Spleen (tissue), 11 donors: ENCODE measurements around the gene ZNF655. TPM values are rescaled to one million over a fixed set of nuclear protein-coding genes. Genes with fewer than 3 reads are reported as not detected.

Experiments used
- DNase-seq: peaks from one replicate; pipeline ENCODE4 v3.0.0-alpha.2; 2020
- H3K27ac ChIP-seq, 8 donors: fragments of 200-600 bp; sonication (generic) in 7 of 8; 1 replicate in 4 of 8; 2 replicates in 4 of 8; pipeline versions ENCODE4 v1.5.0 to v1.8.0; 2016 to 2021; ENCODE audit warnings: inconsistent platforms in 4 of 8, mild to moderate bottlenecking in 4 of 8, moderate library complexity in 1 of 8
- H3K27me3 ChIP-seq, 7 donors: fragments of 200-600 bp; sonication (generic) in 6 of 7; replicated peaks in 1 of 7; 1 replicate in 4 of 7; 2 replicates in 3 of 7; pipeline versions ENCODE4 v1.5.0 to v1.8.0; 2016 to 2021; ENCODE audit warnings: inconsistent platforms in 3 of 7, mild to moderate bottlenecking in 1 of 7
- H3K36me3 ChIP-seq, 6 donors: fragments of 200-600 bp; sonication (generic) in 5 of 6; 1 replicate in 4 of 6; 2 replicates in 2 of 6; pipeline versions ENCODE4 v1.5.0 to v1.8.0; 2016 to 2021; ENCODE audit warnings: inconsistent platforms in 2 of 6
- H3K4me1 ChIP-seq, 6 donors: fragments of 200-600 bp; sonication (generic) in 5 of 6; 1 replicate in 3 of 6; 2 replicates in 3 of 6; pipeline versions ENCODE4 v1.5.0 to v1.8.0; 2016 to 2021; ENCODE audit warnings: inconsistent platforms in 3 of 6
- H3K4me3 ChIP-seq, 8 donors: fragments of 200-600 bp; sonication (generic) in 7 of 8; 1 replicate in 4 of 8; 2 replicates in 4 of 8; pipeline versions ENCODE4 v1.5.0 to v1.8.0; 2016 to 2021; ENCODE audit warnings: inconsistent platforms in 4 of 8, mild to moderate bottlenecking in 4 of 8, moderate library complexity in 2 of 8
- H3K9me3 ChIP-seq, 8 donors: fragments of 200-600 bp; sonication (generic) in 7 of 8; 1 replicate in 4 of 8; 2 replicates in 4 of 8; pipeline versions ENCODE4 v1.5.0 to v1.8.0; 2016 to 2021; ENCODE audit warnings: inconsistent platforms in 4 of 8
- POLR2A ChIP-seq, 3 donors: fragments of 450-650 bp; IDR thresholded peaks; one replicate each; pipeline ENCODE4 v1.5.1; 2017; ENCODE audit warnings: antibody characterized with exemption in 3 of 3, mild to moderate bottlenecking in 1 of 3
- POLR2AphosphoS5 ChIP-seq, 3 donors: sonication (generic); formaldehyde crosslinking; IDR thresholded peaks; one replicate each; pipeline ENCODE4 v1.5.1; 2017; ENCODE audit warnings: antibody characterized with exemption in 3 of 3
- WGBS, 5 donors: extraction: QIAGEN DNeasy Blood & Tissue Kit in 3 of 5; methylation state at CpG; one replicate each; pipeline versions ENCODE4 v1.1.5 to v1.1.7; 2013 to 2018; 5-methylcytosine and 5-hydroxymethylcytosine counted together
- intact Hi-C: fragments of 100-400 bp; cut with DNase I; formaldehyde crosslinking; loops from one replicate; pipeline ENCODE4 v1.15.0; 2023; ENCODE audit warnings: low total_unique reads
- polyA plus RNA-seq, 3 donors: library from polyadenylated mRNA; stranded (reverse); fragments of 200-250 nt; gene quantifications; one replicate each; pipeline ENCODE4 v1.2.1, GENCODE V29; 2013
- total RNA-seq, 7 donors: library from RNA; depleted of rRNA in 3 of 7; stranded (reverse); fragments of >200 nt in 3 of 7; fragmentation: NEBNext Ultra II Directional in 4 of 7; extraction: Animal tissue kit (Norgen Biotek cat#: 25700) in 4 of 7; gene quantifications; one replicate each; pipeline versions ENCODE4 v1.1.0 to v1.2.1, GENCODE V29; 2016 to 2021
- TF ChIP-seq, protein P1 (sequence below), 11 experiments: fragments of 200-600 bp in 7 of 11; fragments of 450-650 bp in 4 of 11; sonication (generic) in 4 of 11; IDR thresholded peaks in 8 of 11; conservative IDR thresholded peaks in 3 of 11; 1 replicate in 7 of 11; 2 replicates in 4 of 11; pipeline versions ENCODE4 v1.4.0 to v1.8.0; 2016 to 2021; ENCODE audit warnings: antibody characterized with exemption in 11 of 11, inconsistent platforms in 4 of 11, mild to moderate bottlenecking in 1 of 11
- donor health status: healthy with polysubstance abuse.
- donor health status: DM: no; HTN: no; CAD: no; lungs with moderate emphysema.
- donor health status: DM: no; HTN: no; CAD: no.
- donor health status: Bipolar disorder and iron deficiency.
- donor health status: healthy.
- donor health status: DM: no; HTN: no; CAD: no.
- donor health status: DM: yes; HTN: yes; CAD: no.

ZNF655 gene
- total and polyA plus RNA-seq, 10 donors: 34.5 to 176 (median 86.6) TPM

DNA sequence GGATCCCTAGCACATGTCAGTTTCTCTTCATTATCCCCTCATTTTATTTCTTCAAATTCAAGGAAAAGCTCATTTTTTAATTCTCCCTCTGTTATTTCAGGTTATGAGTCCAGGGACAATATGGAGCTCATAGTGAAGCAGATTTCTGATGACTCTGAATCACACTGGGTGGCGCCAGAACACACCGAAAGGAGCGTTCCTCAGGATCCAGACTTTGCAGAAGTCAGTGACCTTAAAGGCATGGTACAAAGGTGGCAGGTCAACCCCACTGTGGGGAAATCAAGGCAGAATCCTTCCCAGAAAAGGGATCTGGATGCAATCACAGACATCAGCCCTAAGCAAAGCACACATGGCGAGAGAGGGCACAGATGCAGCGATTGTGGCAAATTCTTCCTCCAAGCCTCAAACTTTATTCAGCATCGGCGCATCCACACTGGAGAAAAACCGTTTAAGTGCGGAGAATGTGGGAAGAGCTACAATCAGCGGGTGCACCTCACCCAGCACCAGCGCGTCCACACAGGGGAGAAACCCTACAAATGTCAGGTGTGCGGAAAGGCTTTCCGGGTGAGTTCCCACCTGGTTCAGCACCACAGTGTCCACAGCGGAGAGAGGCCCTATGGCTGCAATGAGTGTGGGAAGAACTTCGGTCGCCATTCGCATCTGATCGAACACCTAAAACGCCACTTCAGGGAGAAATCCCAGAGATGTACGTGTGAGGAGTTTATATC is 32.6 kb upstream of the ZNF655 start:
- no peak overlapping the region for H3K27ac ChIP-seq
- H3K36me3 ChIP-seq: peaks cover 0 to 99% (median 60%) of the 10 kb centered on the region in 6 donors
- DNase-seq: no peak
- 94 to 97% (median 96%) methylated on average over 21 of the region's 21 CpGs for WGBS, 5 donors
- H3K27me3 ChIP-seq: no peaks in the 10 kb centered on the region
- H3K9me3 ChIP-seq: peaks cover 2 to 35% (median 25%) of the 10 kb centered on the region in 8 donors
- no peaks in the 10 kb centered on the region for H3K4me1 ChIP-seq
- TF ChIP-seq POLR2A (IDR thresholded peaks at IDR 0.05) (no peak), POLR2AphosphoS5 (IDR thresholded peaks at IDR 0.05) (no peak)
- TF ChIP-seq, protein P1, sequence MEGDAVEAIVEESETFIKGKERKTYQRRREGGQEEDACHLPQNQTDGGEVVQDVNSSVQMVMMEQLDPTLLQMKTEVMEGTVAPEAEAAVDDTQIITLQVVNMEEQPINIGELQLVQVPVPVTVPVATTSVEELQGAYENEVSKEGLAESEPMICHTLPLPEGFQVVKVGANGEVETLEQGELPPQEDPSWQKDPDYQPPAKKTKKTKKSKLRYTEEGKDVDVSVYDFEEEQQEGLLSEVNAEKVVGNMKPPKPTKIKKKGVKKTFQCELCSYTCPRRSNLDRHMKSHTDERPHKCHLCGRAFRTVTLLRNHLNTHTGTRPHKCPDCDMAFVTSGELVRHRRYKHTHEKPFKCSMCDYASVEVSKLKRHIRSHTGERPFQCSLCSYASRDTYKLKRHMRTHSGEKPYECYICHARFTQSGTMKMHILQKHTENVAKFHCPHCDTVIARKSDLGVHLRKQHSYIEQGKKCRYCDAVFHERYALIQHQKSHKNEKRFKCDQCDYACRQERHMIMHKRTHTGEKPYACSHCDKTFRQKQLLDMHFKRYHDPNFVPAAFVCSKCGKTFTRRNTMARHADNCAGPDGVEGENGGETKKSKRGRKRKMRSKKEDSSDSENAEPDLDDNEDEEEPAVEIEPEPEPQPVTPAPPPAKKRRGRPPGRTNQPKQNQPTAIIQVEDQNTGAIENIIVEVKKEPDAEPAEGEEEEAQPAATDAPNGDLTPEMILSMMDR (IDR thresholded peaks at IDR 0.05 in 8 of 11, conservative IDR thresholded peaks at IDR 0.05 in 3 of 11): no peak
- no peak overlapping the region for H3K4me3 ChIP-seq
- intact Hi-C loops: no loop called here

GRCh38 chr7:99531354-99531765 is 27.1 kb upstream of the ZNF655 start:
- Histone ChIP-seq H3K36me3 (peaks cover 0 to 77% (median 60%) of the 10 kb centered on the region in 6 donors), H3K9me3 (peaks cover 19 to 90% (median 74%) of the 10 kb centered on the region in 8 donors), H3K4me1 (no peaks in the 10 kb centered on the region), H3K4me3 (peak overlapping the region in 1 of 8 donors; percentile 35), H3K27ac (no peak overlapping the region), H3K27me3 (no peaks in the 10 kb centered on the region)
- intact Hi-C loops: no loop called here
- 96 to 99% (median 98%) methylated on average over 12 of the region's 12 CpGs for WGBS, 5 donors
- no peak for DNase-seq
- TF ChIP-seq POLR2AphosphoS5 (IDR thresholded peaks at IDR 0.05) (no peak), POLR2A (IDR thresholded peaks at IDR 0.05) (no peak)
- TF ChIP-seq, protein P1 (IDR thresholded peaks at IDR 0.05 in 8 of 11, conservative IDR thresholded peaks at IDR 0.05 in 3 of 11): no peak

DNA sequence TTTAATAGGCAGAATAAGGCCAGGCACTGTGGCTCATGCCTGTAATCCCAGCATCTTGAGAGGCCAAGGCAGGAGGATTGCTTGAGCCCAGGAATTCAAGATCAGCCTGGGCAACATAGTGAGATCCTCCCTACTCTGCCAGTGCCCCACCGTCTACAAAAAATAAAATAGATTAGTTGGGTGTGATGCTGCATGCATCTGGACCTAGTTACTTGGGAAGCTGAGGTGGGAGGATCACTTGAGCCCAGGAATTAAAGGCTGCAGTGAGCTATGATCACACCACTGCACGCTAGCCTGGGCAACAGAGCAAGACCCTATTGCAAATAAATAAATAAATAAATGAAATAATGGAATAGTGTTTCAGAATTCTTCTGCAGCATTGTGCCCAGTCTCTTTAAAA is 22.8 kb upstream of the ZNF655 start:
- 94 to 98% (median 95%) methylated on average over 2 of the region's 2 CpGs for WGBS, 5 donors
- intact Hi-C loops: no loop called here
- no peak for TF ChIP-seq POLR2AphosphoS5 (IDR thresholded peaks at IDR 0.05)
- no peak for TF ChIP-seq POLR2A (IDR thresholded peaks at IDR 0.05)
- TF ChIP-seq, protein P1 (IDR thresholded peaks at IDR 0.05 in 8 of 11, conservative IDR thresholded peaks at IDR 0.05 in 3 of 11): no peak

DNA sequence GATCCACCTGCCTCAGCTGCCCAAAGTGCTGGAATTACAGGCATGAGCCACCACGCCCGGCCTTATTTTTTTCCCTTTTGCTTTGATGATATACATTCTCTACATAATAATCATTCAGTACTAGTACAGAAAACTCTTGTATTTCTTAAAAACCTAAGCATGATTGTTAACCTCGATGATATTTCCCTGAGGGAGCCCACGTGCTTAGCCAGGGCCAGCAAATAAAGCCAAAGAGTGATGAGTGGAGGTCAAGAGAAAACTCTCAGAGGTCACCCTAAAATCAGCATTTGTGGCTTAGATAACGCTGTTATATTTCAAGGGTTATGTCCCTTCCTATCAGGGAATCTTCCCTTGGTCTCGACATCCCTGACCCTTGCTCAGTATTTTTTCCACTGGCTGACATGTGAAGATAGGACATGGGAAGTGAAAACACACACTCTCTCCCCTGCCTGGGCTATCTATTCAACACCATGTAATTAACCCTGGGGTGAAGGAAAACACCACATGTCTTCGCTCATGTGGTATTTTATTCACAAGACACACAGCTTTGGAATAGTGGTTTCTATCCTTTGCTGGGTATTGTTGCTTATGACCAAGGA is 19.1 kb upstream of the ZNF655 start:
- H3K36me3 ChIP-seq: peaks cover 0 to 14% (median 0%) of the 10 kb centered on the region in 6 donors

More for the DNA sequence above, 22.8 kb upstream of the ZNF655 start:
- Histone ChIP-seq H3K4me3 (no peak overlapping the region), H3K4me1 (no peaks in the 10 kb centered on the region), H3K27ac (no peak overlapping the region), H3K9me3 (peaks cover 19 to 100% (median 87%) of the 10 kb centered on the region in 8 donors), H3K36me3 (peaks cover 0 to 34% (median 22%) of the 10 kb centered on the region in 6 donors), H3K27me3 (no peaks in the 10 kb centered on the region)
- DNase-seq: no peak

More for the DNA sequence above, 19.1 kb upstream of the ZNF655 start:
- 74 to 80% (median 74%) methylated on average over 7 of the region's 7 CpGs for WGBS, 5 donors
- no peak overlapping the region for H3K27ac ChIP-seq
- H3K4me3 ChIP-seq: no peak overlapping the region
- DNase-seq: no peak
- no peaks in the 10 kb centered on the region for H3K27me3 ChIP-seq
- H3K9me3 ChIP-seq: peaks cover 3 to 98% (median 81%) of the 10 kb centered on the region in 8 donors
- TF ChIP-seq POLR2AphosphoS5 (IDR thresholded peaks at IDR 0.05): no peak
- TF ChIP-seq, protein P1 (IDR thresholded peaks at IDR 0.05 in 8 of 11, conservative IDR thresholded peaks at IDR 0.05 in 3 of 11): no peak
- TF ChIP-seq POLR2A (IDR thresholded peaks at IDR 0.05): no peak
- intact Hi-C loops: no loop called here
- no peaks in the 10 kb centered on the region for H3K4me1 ChIP-seq
